ENCODE measurements around the gene MTUS2.

The MTUS2 gene

GRCh38 chr13:28794396-28794795 lies 25.7 kb upstream of the MTUS2 start:
- Histone ChIP-seq H3K4me3 (replicated peaks; ENCODE audit: insufficient read depth, low read length) (no peak overlapping the region), H3K27ac (replicated peaks) (no peak overlapping the region), H3K27me3 (ENCODE audit: insufficient read depth, poor library complexity, severe bottlenecking) (peaks cover 13% of the 10 kb centered on the region)
- TF ChIP-seq REST (IDR thresholded peaks at IDR 0.05; ENCODE audit: insufficient replicate concordance, low read depth) (no peak), CTCF (IDR thresholded peaks at IDR 0.05; ENCODE audit: insufficient read depth, low read length) (no peak), POLR2AphosphoS5 (IDR thresholded peaks at IDR 0.05; ENCODE audit: low read depth) (no peak)
- DNase-seq (ENCODE audit: low read depth in 1 of 2, low spot score in 1 of 2): no peak

GRCh38 chr13:28796938-28797257 lies 23.2 kb upstream of the MTUS2 start:
- TF ChIP-seq POLR2AphosphoS5 (IDR thresholded peaks at IDR 0.05; ENCODE audit: low read depth): no peak
- TF ChIP-seq GABPA (IDR thresholded peaks at IDR 0.05; ENCODE audit: low read depth): no peak
- TF ChIP-seq CTCF (IDR thresholded peaks at IDR 0.05; ENCODE audit: insufficient read depth, low read length): no peak
- TF ChIP-seq REST (IDR thresholded peaks at IDR 0.05; ENCODE audit: insufficient replicate concordance, low read depth): no peak
- TF ChIP-seq SPI1 (IDR thresholded peaks at IDR 0.05; ENCODE audit: borderline replicate concordance, low read depth): no peak
- DNase-seq (ENCODE audit: low read depth in 1 of 2, low spot score in 1 of 2): no peak
- peaks cover 13% of the 10 kb centered on the region for H3K27me3 ChIP-seq (ENCODE audit: insufficient read depth, poor library complexity, severe bottlenecking)
- no peak overlapping the region for H3K27ac ChIP-seq (replicated peaks)
- H3K4me3 ChIP-seq (replicated peaks; ENCODE audit: insufficient read depth, low read length): no peak overlapping the region

GRCh38 chr13:28805193-28805819 lies 14.8 kb upstream of the MTUS2 start:
- Histone ChIP-seq H3K27ac (replicated peaks) (no peak overlapping the region), H3K27me3 (ENCODE audit: insufficient read depth, poor library complexity, severe bottlenecking) (peaks cover 8% of the 10 kb centered on the region), H3K4me3 (replicated peaks; ENCODE audit: insufficient read depth, low read length) (no peak overlapping the region)
- no peak for TF ChIP-seq CTCF (IDR thresholded peaks at IDR 0.05; ENCODE audit: insufficient read depth, low read length)
- TF ChIP-seq GABPA (IDR thresholded peaks at IDR 0.05; ENCODE audit: low read depth): no peak
- no peak for TF ChIP-seq POLR2AphosphoS5 (IDR thresholded peaks at IDR 0.05; ENCODE audit: low read depth)
- no peak for TF ChIP-seq SPI1 (IDR thresholded peaks at IDR 0.05; ENCODE audit: borderline replicate concordance, low read depth)
- peak in 1 of 2 experiments; percentile 43 for DNase-seq (ENCODE audit: low read depth in 1 of 2, low spot score in 1 of 2)

- no peak overlapping the region for H3K4me3 ChIP-seq (replicated peaks; ENCODE audit: insufficient read depth, low read length)
- peaks cover 32% of the 10 kb centered on the region for H3K27me3 ChIP-seq (ENCODE audit: insufficient read depth, poor library complexity, severe bottlenecking)
- DNase-seq (ENCODE audit: low read depth in 1 of 2, low spot score in 1 of 2): no peak
- TF ChIP-seq GABPA (IDR thresholded peaks at IDR 0.05; ENCODE audit: low read depth): no peak
- no peak overlapping the region for H3K27ac ChIP-seq (replicated peaks)
Observed at GRCh38 chr13:28817204-28817603, 2.9 kb upstream of the MTUS2 start.

Measured in HL-60 (cell line).